NCI-H2196 (cell line): ENCODE measurements around the gene LZTS2.

ENCODE experiments used
- DNase-seq: peaks from one replicate; lab custom pipeline; 2025; ENCODE audit not compliant: unreplicated experiment; lab: John Stamatoyannopoulos, UW

LZTS2 gene

GRCh38 chr10:101047961-101048892 lies 48.6 kb downstream of the LZTS2 start:
- no peak for DNase-seq

GRCh38 chr10:101050208-101051069 lies 50.8 kb downstream of the LZTS2 start:
- no peak for DNase-seq

- peak; percentile 35 for DNase-seq
Observed at GRCh38 chr10:101052285-101052684, 52.7 kb downstream of the LZTS2 start.

- no peak for DNase-seq
Observed at GRCh38 chr10:101053516-101053915, 53.9 kb downstream of the LZTS2 start.

- no peak for DNase-seq
Observed at GRCh38 chr10:101054351-101054750, 54.7 kb downstream of the LZTS2 start.

GRCh38 chr10:101054876-101055275 lies 55.3 kb downstream of the LZTS2 start:
- DNase-seq, result no peak

- DNase-seq, result no peak
Observed at GRCh38 chr10:101055411-101055810, 55.8 kb downstream of the LZTS2 start.

- no peak for DNase-seq
Observed at GRCh38 chr10:101056365-101057151, 57.0 kb downstream of the LZTS2 start.
